Activated T-cell treated with anti-CD3 and anti-CD28 coated beads, Interleukin-2, amount 50 U/mL, for 4 hours (primary cell): ENCODE data around the gene TBCB. TPM values are rescaled to one million over a fixed set of nuclear protein-coding genes. Genes with fewer than 3 reads are reported as not detected.
A peak's percentile ranks its signal among the peaks of the same experiment; 100 is the strongest.

Source experiments
- ATAC-seq, 2 donors: fragments of 200-7000 bp; cut with Tn5 transposase; one replicate each; pipeline ENCODE4 v1.10.0; 2021
- DNase-seq: peaks from one replicate; pipeline ENCODE4 v3.0.0-alpha.2; 2020
- H3K27me3 Mint-ChIP-seq: one replicate; pipeline ENCODE4 v1.8.0; 2021; ENCODE audit warnings: low read depth, mixed read lengths
- H3K36me3 Mint-ChIP-seq: one replicate; pipeline ENCODE4 v1.8.0; 2022; ENCODE audit warnings: mixed read lengths; ENCODE audit not compliant: insufficient read depth
- H3K4me1 Mint-ChIP-seq: one replicate; pipeline ENCODE4 v1.8.0; 2021; ENCODE audit warnings: low read depth, mixed read lengths
- H3K4me3 Mint-ChIP-seq: one replicate; pipeline ENCODE4 v1.8.0; 2021; ENCODE audit warnings: mild to moderate bottlenecking, moderate library complexity, mixed read lengths
- H3K9me3 Mint-ChIP-seq: one replicate; pipeline ENCODE4 v1.8.0; 2021; ENCODE audit warnings: mixed read lengths
- total RNA-seq, 3 donors: library from RNA; stranded (reverse); gene quantifications; one replicate each; pipeline ENCODE4 v1.2.1, GENCODE V29; 2021

Gene TBCB
- total RNA-seq, 3 donors from 2014 or later = 155 to 173 (median 157) TPM

DNA sequence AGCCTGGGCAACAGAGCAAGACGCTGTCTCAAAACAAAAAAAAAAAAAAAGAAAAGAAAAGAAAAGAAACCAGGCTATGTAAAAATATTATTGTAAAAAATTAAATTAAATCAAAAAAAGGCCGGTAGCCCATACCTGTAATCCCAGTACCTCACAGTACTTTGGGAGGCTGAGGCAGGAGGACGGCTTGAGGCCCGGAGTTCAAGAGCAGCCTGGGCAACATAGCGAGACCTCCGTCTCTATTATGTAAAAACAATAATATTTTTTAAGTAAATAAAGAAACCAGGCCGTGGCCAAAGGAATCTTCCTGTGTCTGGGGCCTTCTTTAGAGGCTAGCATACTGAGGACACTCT, 23.8 kb downstream of the TBCB start:
- no peaks in the 10 kb centered on the region for H3K9me3 Mint-ChIP-seq
- peaks cover 20% of the 10 kb centered on the region for H3K4me1 Mint-ChIP-seq
- H3K4me3 Mint-ChIP-seq = peak overlapping the region; percentile 97
- DNase-seq = no peak
- peaks cover 14% of the 10 kb centered on the region for H3K36me3 Mint-ChIP-seq
- ATAC-seq = no peak
- no peaks in the 10 kb centered on the region for H3K27me3 Mint-ChIP-seq

DNA sequence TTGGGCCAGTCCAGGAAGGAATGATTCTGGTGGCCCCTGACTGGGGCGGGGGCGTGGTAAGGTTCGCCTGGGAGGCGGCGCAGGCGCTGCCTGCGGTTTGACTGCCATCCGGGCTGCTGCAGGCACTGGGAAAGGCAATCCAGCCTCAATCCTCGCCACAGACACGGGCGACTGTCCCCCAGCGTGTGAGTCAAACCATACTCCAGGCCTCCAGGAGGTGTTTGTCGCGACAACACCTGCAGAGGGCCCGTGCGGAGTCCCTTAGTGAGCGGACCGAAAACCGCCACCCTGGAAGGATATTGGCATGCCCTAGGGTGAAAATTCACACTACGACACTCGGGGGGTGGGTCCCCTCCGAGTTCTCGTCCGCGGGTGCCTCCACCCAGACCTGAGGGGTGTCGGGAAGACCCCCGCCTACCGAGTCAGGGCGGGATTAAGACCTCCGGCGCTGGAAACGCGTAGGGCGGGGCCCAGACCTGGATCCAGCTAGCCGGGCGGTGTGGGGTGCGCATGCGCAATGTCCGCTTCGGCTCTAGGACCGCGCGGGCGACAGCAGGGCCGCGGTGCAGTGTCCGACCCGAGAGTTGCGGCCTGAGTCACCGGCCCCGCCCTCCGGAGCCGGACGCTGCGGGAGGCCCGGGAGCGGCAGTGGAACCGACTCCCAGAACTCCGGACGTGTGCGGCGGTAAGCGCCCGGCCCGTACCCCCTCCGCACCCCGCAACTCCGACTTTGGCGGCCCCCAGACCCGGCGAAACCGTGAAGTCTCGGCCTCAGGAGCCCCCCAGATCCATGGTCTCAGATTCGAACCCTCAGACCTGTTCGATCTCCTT, 24.4 kb downstream of the TBCB start, which contains the start of gene CAPNS1:
TSS of gene CAPNS1 (plus strand) at position 594 of the 831 bp plus-strand sequence. CDS start 946 bp downstream, outside the sequence.
- H3K36me3 Mint-ChIP-seq = peaks cover 17% of the 10 kb centered on the region
- ATAC-seq (peak; percentile 78), DNase-seq (peak; percentile 90)
- H3K9me3 Mint-ChIP-seq = no peaks in the 10 kb centered on the region
- peak within 1 kb of the TSS; percentile 97 for H3K4me3 Mint-ChIP-seq
- peaks cover 20% of the 10 kb centered on the region for H3K4me1 Mint-ChIP-seq
- no peaks in the 10 kb centered on the region for H3K27me3 Mint-ChIP-seq

GRCh38 chr19:36140304-36141038, 25.2 kb downstream of the TBCB start:
- Mint-ChIP-seq H3K4me3 (peak overlapping the region; percentile 97), H3K4me1 (peaks cover 20% of the 10 kb centered on the region)

DNA sequence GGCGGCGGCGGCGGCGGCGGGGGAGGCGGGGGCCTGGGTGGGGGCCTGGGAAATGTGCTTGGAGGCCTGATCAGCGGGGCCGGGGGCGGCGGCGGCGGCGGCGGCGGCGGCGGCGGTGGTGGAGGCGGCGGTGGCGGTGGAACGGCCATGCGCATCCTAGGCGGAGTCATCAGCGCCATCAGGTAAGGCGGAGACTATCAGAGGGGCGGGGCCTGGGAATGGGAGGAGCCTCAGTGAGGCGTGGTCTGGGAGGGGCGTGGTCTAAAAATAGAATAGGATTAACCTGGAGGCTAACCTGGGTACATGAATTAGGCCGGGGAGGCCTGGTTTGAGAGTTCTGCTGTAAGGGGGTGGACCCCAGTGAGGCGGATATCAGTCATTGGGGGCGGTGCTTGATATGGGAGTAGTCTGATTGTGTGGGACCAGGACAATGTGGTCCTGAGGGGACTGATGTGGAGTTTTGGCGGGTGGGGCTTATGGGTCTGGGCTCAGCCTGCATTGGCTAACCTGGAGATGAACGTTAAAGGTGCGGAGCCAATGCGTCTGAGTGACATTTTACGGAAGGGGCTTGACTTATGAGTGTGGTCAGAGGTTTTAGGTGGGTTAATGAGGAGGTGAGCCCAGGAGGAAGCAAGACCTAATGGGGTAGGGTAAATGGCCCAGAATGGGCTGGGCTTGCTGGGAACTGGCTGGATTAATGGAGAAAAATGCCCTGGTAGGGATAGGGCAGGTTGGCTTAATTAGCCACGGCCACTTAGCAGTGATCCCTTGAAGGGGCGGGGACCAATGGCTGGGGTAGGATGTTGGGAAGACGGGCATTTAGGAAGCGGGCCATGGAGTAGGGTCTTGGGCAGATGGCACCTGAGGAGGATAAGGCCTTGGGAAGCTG, 26.0 kb downstream of the TBCB start:
- Mint-ChIP-seq H3K4me1 (peaks cover 20% of the 10 kb centered on the region), H3K4me3 (peak overlapping the region; percentile 97), H3K36me3 (peaks cover 24% of the 10 kb centered on the region), H3K9me3 (no peaks in the 10 kb centered on the region), H3K27me3 (no peaks in the 10 kb centered on the region)
- peak; percentile 76 to 79 for ATAC-seq
- peak; percentile 92 for DNase-seq

More at GRCh38 chr19:36140304-36141038, 25.2 kb downstream of the TBCB start:
- peaks cover 20% of the 10 kb centered on the region for H3K36me3 Mint-ChIP-seq
- ATAC-seq = peak; percentile 35 to 44
- peak; percentile 16 for DNase-seq
- H3K27me3 Mint-ChIP-seq = no peaks in the 10 kb centered on the region
- H3K9me3 Mint-ChIP-seq = no peaks in the 10 kb centered on the region

GRCh38 chr19:36142046-36142445, 26.8 kb downstream of the TBCB start:
- Mint-ChIP-seq H3K4me1 (peaks cover 16% of the 10 kb centered on the region), H3K4me3 (peak overlapping the region; percentile 97), H3K9me3 (no peaks in the 10 kb centered on the region), H3K27me3 (no peaks in the 10 kb centered on the region), H3K36me3 (peaks cover 30% of the 10 kb centered on the region)
- ATAC-seq = no peak
- DNase-seq = no peak

DNA sequence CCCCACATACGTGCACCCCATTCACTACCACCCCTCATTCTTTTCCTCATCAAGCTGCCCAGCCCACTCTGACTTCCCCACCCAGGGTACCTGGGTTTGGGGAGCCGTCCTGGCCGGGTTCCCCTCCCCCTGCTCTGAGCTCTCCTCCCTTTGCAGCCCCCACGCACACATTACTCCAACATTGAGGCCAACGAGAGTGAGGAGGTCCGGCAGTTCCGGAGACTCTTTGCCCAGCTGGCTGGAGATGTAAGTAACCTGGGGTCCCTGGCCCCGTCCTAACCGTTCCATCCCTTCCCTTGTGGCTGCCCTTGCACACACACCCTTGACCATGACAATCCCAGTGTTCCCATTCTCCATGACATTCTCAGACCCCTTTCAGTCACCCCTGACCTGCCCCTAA, 27.2 kb downstream of the TBCB start:
- no peak for ATAC-seq

DNA sequence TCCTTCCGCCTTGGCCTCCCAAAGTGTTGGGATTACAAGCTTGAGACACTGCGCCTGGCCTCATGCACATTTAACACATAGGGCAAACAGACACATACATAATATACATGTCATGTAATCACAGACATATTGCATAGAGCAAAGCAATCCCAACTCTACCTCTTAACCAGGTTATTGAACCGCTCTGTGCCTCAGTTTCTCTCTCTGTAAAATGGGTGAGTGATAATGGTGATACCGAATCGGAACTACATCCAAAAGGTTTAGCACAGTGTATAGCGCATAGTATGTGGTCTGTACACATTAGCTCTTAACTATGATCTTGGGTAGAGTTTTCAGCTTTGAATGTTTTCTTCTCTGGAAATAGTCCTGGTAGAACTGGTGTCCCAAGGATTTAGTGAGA, 29.4 kb downstream of the TBCB start:
- ATAC-seq (no peak), DNase-seq (no peak)
- H3K36me3 Mint-ChIP-seq = peaks cover 39% of the 10 kb centered on the region
- no peak overlapping the region for H3K4me3 Mint-ChIP-seq
- H3K4me1 Mint-ChIP-seq = peaks cover 12% of the 10 kb centered on the region
- no peaks in the 10 kb centered on the region for H3K9me3 Mint-ChIP-seq
- no peaks in the 10 kb centered on the region for H3K27me3 Mint-ChIP-seq

More for the DNA sequence above, 27.2 kb downstream of the TBCB start:
- peaks cover 32% of the 10 kb centered on the region for H3K36me3 Mint-ChIP-seq
- H3K27me3 Mint-ChIP-seq = no peaks in the 10 kb centered on the region
- no peak overlapping the region for H3K4me3 Mint-ChIP-seq
- H3K9me3 Mint-ChIP-seq = no peaks in the 10 kb centered on the region
- peaks cover 15% of the 10 kb centered on the region for H3K4me1 Mint-ChIP-seq
- no peak for DNase-seq

- DNase-seq (no peak), ATAC-seq (no peak)
- H3K27me3 Mint-ChIP-seq = no peaks in the 10 kb centered on the region
- H3K9me3 Mint-ChIP-seq = no peaks in the 10 kb centered on the region
- H3K4me3 Mint-ChIP-seq = no peak overlapping the region
- peaks cover 34% of the 10 kb centered on the region for H3K36me3 Mint-ChIP-seq
- no peaks in the 10 kb centered on the region for H3K4me1 Mint-ChIP-seq
These were observed 34.6 kb downstream of the TBCB start for GRCh38 chr19:36149673-36150406.

- H3K36me3 Mint-ChIP-seq = peaks cover 31% of the 10 kb centered on the region
- no peaks in the 10 kb centered on the region for H3K4me1 Mint-ChIP-seq
- DNase-seq (no peak), ATAC-seq (no peak)
- no peaks in the 10 kb centered on the region for H3K27me3 Mint-ChIP-seq
- no peak overlapping the region for H3K4me3 Mint-ChIP-seq
- H3K9me3 Mint-ChIP-seq = no peaks in the 10 kb centered on the region
These were observed 35.3 kb downstream of the TBCB start for GRCh38 chr19:36150586-36150985.

DNA sequence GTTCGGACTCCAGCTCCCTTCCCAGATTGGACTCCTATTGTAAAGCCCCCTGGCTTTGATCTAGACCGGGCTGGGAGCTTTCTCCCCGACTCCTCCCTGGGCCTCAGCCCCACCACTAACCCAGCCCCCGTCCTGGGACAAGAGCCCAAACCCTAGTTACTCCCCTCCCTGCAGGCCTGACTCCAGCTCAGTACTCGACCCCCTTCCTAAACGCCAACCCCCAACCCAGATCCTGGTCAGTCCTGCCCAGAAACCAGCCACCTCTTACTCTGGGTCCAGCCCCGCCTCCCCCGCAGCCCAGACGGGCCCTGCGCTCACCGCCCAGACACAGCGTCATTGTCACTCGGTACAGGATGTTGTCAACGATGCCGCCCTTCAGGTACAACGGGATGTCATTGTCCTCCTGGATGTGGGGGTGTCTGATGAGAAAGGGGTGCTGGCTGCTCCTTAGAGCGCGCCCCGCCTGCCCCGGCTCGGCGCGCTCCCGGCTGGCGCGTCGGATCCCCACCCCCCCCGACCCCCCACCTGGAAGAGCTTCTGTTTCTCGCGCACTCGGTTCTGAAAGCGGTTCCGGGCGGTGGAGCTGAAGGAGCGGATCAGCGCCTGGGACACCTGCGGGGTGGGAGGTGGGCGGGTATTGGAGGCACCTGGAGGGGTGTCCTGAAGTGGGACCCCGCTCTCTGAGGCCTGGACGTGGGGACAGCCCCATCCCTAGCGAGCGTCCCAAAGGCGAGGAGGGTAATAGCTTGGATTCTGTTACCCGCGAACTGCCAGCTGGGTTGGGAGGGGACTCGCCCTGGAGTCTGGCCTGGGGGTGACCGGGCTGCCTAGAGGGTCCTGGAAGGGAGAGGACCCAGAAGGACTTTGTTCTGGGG, 36.1 kb downstream of the TBCB start:
- no peak for ATAC-seq

DNA sequence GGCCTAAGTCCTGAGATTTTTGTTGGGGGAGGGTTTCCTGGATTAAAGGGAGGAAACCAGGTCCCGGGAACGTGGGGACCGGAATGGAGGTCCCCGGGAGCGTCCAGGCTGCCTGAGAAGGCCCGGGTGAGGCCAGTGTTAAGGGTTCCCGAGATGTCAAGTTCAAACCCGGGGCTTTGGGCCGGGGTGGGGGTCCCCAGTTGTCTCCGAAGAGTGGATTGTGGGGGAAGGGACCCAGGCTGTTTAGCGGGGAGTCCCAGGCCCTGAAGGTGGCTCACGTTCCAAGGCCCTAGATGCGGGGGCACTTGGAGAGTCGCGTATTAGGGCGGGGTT, 36.7 kb downstream of the TBCB start:
- ATAC-seq (no peak), DNase-seq (no peak)
- Mint-ChIP-seq H3K9me3 (no peaks in the 10 kb centered on the region), H3K27me3 (no peaks in the 10 kb centered on the region), H3K4me3 (no peak overlapping the region), H3K36me3 (peaks cover 23% of the 10 kb centered on the region), H3K4me1 (no peaks in the 10 kb centered on the region)

More for the DNA sequence above, 36.1 kb downstream of the TBCB start:
- no peaks in the 10 kb centered on the region for H3K9me3 Mint-ChIP-seq
- H3K4me3 Mint-ChIP-seq = no peak overlapping the region
- H3K4me1 Mint-ChIP-seq = no peaks in the 10 kb centered on the region
- peaks cover 27% of the 10 kb centered on the region for H3K36me3 Mint-ChIP-seq
- no peak for DNase-seq
- H3K27me3 Mint-ChIP-seq = no peaks in the 10 kb centered on the region

GRCh38 chr19:36152352-36153091, 37.3 kb downstream of the TBCB start, which contains the start of gene COX7A1:
COX7A1 (minus strand) TSS chr19:36152447; CDS start chr19:36152407, 40 bp downstream.
- no peaks in the 10 kb centered on the region for H3K4me1 Mint-ChIP-seq
- no peak for ATAC-seq

More at GRCh38 chr19:36152352-36153091, 37.3 kb downstream of the TBCB start, which contains the start of gene COX7A1:
- H3K9me3 Mint-ChIP-seq = no peaks in the 10 kb centered on the region
- no peak for DNase-seq
- H3K27me3 Mint-ChIP-seq = no peaks in the 10 kb centered on the region
- peaks cover 22% of the 10 kb centered on the region for H3K36me3 Mint-ChIP-seq
- no peak within 1 kb of the TSS for H3K4me3 Mint-ChIP-seq
